ENCODE measurements around the gene ZCCHC24. TPM values are rescaled to one million over a fixed set of nuclear protein-coding genes. Genes with fewer than 3 reads are reported as not detected.

Gene ZCCHC24
- total RNA-seq, 1 experiment from 2014 or later: 3.1 TPM

GRCh38 chr10:79482741-79483140, 37.3 kb upstream of the ZCCHC24 start:
- Mint-ChIP-seq H3K4me3 (ENCODE audit: unreplicated experiment) (no peak overlapping the region), H3K27me3 (ENCODE audit: insufficient read depth, unreplicated experiment) (peaks cover 5% of the 10 kb centered on the region), H3K4me1 (ENCODE audit: low read depth, unreplicated experiment) (no peaks in the 10 kb centered on the region), H3K36me3 (ENCODE audit: insufficient read depth, unreplicated experiment) (no peaks in the 10 kb centered on the region), H3K9me3 (ENCODE audit: unreplicated experiment) (no peaks in the 10 kb centered on the region), H3K27ac (ENCODE audit: unreplicated experiment) (no peak overlapping the region)
- H3K4me1 ChIP-seq: no peaks in the 10 kb centered on the region
- H3K9me3 ChIP-seq: no peaks in the 10 kb centered on the region
- POLR2A ChIA-PET: no interaction called here
- DNase-seq: no peak
- intact Hi-C loops (cut with micrococcal nuclease; ENCODE audit: unreplicated experiment): no loop called here
- no TSS peak for BruUV-seq (replicated peaks)
- H3K36me3 ChIP-seq (ENCODE audit: control insufficient read depth, insufficient read depth, low read length): no peaks in the 10 kb centered on the region
- no peaks in the 10 kb centered on the region; the same call in 1 of the 2 replicates for H3K27me3 ChIP-seq (replicated peaks; ENCODE audit: control insufficient read depth, insufficient read depth, low read length)
- TF ChIP-seq CTCF (IDR thresholded peaks at IDR 0.05; ENCODE audit: insufficient read depth in 1 of 2, low read depth in 1 of 2, low read length in 1 of 2, severe bottlenecking in 1 of 2, unreplicated experiment in 1 of 2): no peak
- CTCF ChIA-PET: no interaction called here
- no peak overlapping the region for H3K4me3 ChIP-seq (ENCODE audit: low read depth, low read length)

- H3K4me3 Mint-ChIP-seq (ENCODE audit: unreplicated experiment): no peak overlapping the region
- H3K27me3 Mint-ChIP-seq (ENCODE audit: insufficient read depth, unreplicated experiment): peaks cover 5% of the 10 kb centered on the region
- TF ChIP-seq CTCF (IDR thresholded peaks at IDR 0.05; ENCODE audit: insufficient read depth in 1 of 2, low read depth in 1 of 2, low read length in 1 of 2, severe bottlenecking in 1 of 2, unreplicated experiment in 1 of 2): no peak
- H3K36me3 Mint-ChIP-seq (ENCODE audit: insufficient read depth, unreplicated experiment): no peaks in the 10 kb centered on the region
- ChIA-PET CTCF (interaction anchor here (0.6 kb wide), 1 partner anchor 903 kb away, joined by 4 read pairs; no protein-coding TSS in a partner anchor), POLR2A (no interaction called here)
- H3K27me3 ChIP-seq (replicated peaks; ENCODE audit: control insufficient read depth, insufficient read depth, low read length): no peaks in the 10 kb centered on the region; the same call in 1 of the 2 replicates
- no peaks in the 10 kb centered on the region for H3K9me3 ChIP-seq
- H3K36me3 ChIP-seq (ENCODE audit: control insufficient read depth, insufficient read depth, low read length): no peaks in the 10 kb centered on the region
- no TSS peak for BruUV-seq (replicated peaks)
- intact Hi-C loops (cut with micrococcal nuclease; ENCODE audit: unreplicated experiment): no loop called here
- H3K9me3 Mint-ChIP-seq (ENCODE audit: unreplicated experiment): no peaks in the 10 kb centered on the region
- DNase-seq: no peak
- no peaks in the 10 kb centered on the region for H3K4me1 ChIP-seq
- H3K4me1 Mint-ChIP-seq (ENCODE audit: low read depth, unreplicated experiment): no peaks in the 10 kb centered on the region
- no peak overlapping the region for H3K4me3 ChIP-seq (ENCODE audit: low read depth, low read length)
- H3K27ac Mint-ChIP-seq (ENCODE audit: unreplicated experiment): no peak overlapping the region
These were observed 36.9 kb upstream of the ZCCHC24 start for GRCh38 chr10:79482304-79482703.

GRCh38 chr10:79479283-79479909, 34.0 kb upstream of the ZCCHC24 start:
- Mint-ChIP-seq H3K4me3 (ENCODE audit: unreplicated experiment) (no peak overlapping the region), H3K27ac (ENCODE audit: unreplicated experiment) (no peak overlapping the region), H3K9me3 (ENCODE audit: unreplicated experiment) (no peaks in the 10 kb centered on the region), H3K36me3 (ENCODE audit: insufficient read depth, unreplicated experiment) (no peaks in the 10 kb centered on the region), H3K4me1 (ENCODE audit: low read depth, unreplicated experiment) (no peaks in the 10 kb centered on the region), H3K27me3 (ENCODE audit: insufficient read depth, unreplicated experiment) (peaks cover 5% of the 10 kb centered on the region)
- DNase-seq: no peak
- ChIA-PET POLR2A (no interaction called here), CTCF (interaction anchor here (0.5 kb wide), 1 partner anchor 12 kb away, joined by 3 read pairs; no protein-coding TSS in a partner anchor)
- Histone ChIP-seq H3K4me1 (no peaks in the 10 kb centered on the region), H3K9me3 (no peaks in the 10 kb centered on the region), H3K36me3 (ENCODE audit: control insufficient read depth, insufficient read depth, low read length) (no peaks in the 10 kb centered on the region), H3K4me3 (ENCODE audit: low read depth, low read length) (no peak overlapping the region), H3K27me3 (replicated peaks; ENCODE audit: control insufficient read depth, insufficient read depth, low read length) (no peaks in the 10 kb centered on the region)
- TF ChIP-seq CTCF (IDR thresholded peaks at IDR 0.05; ENCODE audit: insufficient read depth in 1 of 2, low read depth in 1 of 2, low read length in 1 of 2, severe bottlenecking in 1 of 2, unreplicated experiment in 1 of 2): no peak
- no TSS peak for BruUV-seq (replicated peaks)
- intact Hi-C loops (cut with micrococcal nuclease; ENCODE audit: unreplicated experiment): no loop called here

All from Caco-2 (cell line).